HEK293T (cell line): ENCODE data around the gene HOXD10.

Source experiments
- CTCF ChIA-PET: fragments of 350-600 bp; formaldehyde crosslinking; extraction: SDS; loops from one replicate; lab custom pipeline; 2021; ENCODE audit warnings: antibody characterized with exemption, inconsistent platforms; lab: Yijun Ruan, JAX
- POLR2A ChIA-PET: fragments of 350-600 bp; formaldehyde crosslinking; extraction: SDS; loops from one replicate; lab custom pipeline; 2020; ENCODE audit warnings: antibody characterized with exemption, inconsistent platforms; lab: Yijun Ruan, JAX
- DNase-seq: peaks from one replicate; pipeline ENCODE4 v3.0.0; 2012; ENCODE audit warnings: mixed read lengths; ENCODE audit errors: extremely low spot score
- ARNT ChIP-seq: fragments of 450-650 bp; IDR thresholded peaks from 2 replicates; pipeline ENCODE4 v1.6.1; 2017; ENCODE audit warnings: mild to moderate bottlenecking
- BHLHE40 ChIP-seq: fragments of 450-650 bp; IDR thresholded peaks from 2 replicates; pipeline ENCODE4 v1.6.1; 2016; ENCODE audit warnings: mild to moderate bottlenecking, moderate library complexity, borderline replicate concordance
- CTBP1 ChIP-seq: fragments of 450-650 bp; IDR thresholded peaks from 2 replicates; pipeline ENCODE4 v1.6.1; 2016; ENCODE audit warnings: borderline replicate concordance
- ELF4 ChIP-seq: fragments of 450-650 bp; IDR thresholded peaks from 2 replicates; pipeline ENCODE4 v1.6.1; 2017; ENCODE audit warnings: antibody characterized with exemption
- FOXA1 ChIP-seq: fragments of 450-650 bp; IDR thresholded peaks from 2 replicates; pipeline ENCODE4 v1.6.1; 2016; ENCODE audit warnings: mild to moderate bottlenecking
- FOXK2 ChIP-seq: fragments of 450-650 bp; IDR thresholded peaks from 2 replicates; pipeline ENCODE4 v1.6.1; 2016; ENCODE audit warnings: mild to moderate bottlenecking
- FOXM1 ChIP-seq: fragments of 450-650 bp; IDR thresholded peaks from 2 replicates; pipeline ENCODE4 v1.6.1; 2017; ENCODE audit warnings: mild to moderate bottlenecking, borderline replicate concordance
- HDGF ChIP-seq: fragments of 450-650 bp; IDR thresholded peaks from 2 replicates; pipeline ENCODE4 v1.6.1; 2017; ENCODE audit warnings: antibody characterized with exemption, borderline replicate concordance
- L3MBTL2 ChIP-seq: fragments of 450-650 bp; conservative IDR thresholded peaks from 2 replicates; pipeline ENCODE4 v1.6.1; 2016; ENCODE audit warnings: mild to moderate bottlenecking
- LEF1 ChIP-seq: fragments of 450-650 bp; IDR thresholded peaks from 2 replicates; pipeline ENCODE4 v1.6.1; 2017; ENCODE audit warnings: mild to moderate bottlenecking, borderline replicate concordance
- NFRKB ChIP-seq: fragments of 450-650 bp; IDR thresholded peaks from 2 replicates; pipeline ENCODE4 v1.6.1; 2016; ENCODE audit warnings: mild to moderate bottlenecking, moderate library complexity
- SP1 ChIP-seq: fragments of 450-650 bp; IDR thresholded peaks from 2 replicates; pipeline ENCODE4 v1.6.1; 2017
- SUZ12 ChIP-seq: fragments of 450-650 bp; IDR thresholded peaks from 2 replicates; pipeline ENCODE4 v1.6.1; 2016; ENCODE audit warnings: mild to moderate bottlenecking
- TARDBP ChIP-seq: fragments of 450-650 bp; IDR thresholded peaks from 2 replicates; pipeline ENCODE4 v1.6.1; 2016
- ZNF384 ChIP-seq: fragments of 450-650 bp; IDR thresholded peaks from 2 replicates; pipeline ENCODE4 v1.6.1; 2016
- TF ChIP-seq, protein P1 (sequence below): fragments of 450-650 bp; IDR thresholded peaks from 2 replicates; pipeline ENCODE4 v1.6.1; 2016

The HOXD10 gene

DNA sequence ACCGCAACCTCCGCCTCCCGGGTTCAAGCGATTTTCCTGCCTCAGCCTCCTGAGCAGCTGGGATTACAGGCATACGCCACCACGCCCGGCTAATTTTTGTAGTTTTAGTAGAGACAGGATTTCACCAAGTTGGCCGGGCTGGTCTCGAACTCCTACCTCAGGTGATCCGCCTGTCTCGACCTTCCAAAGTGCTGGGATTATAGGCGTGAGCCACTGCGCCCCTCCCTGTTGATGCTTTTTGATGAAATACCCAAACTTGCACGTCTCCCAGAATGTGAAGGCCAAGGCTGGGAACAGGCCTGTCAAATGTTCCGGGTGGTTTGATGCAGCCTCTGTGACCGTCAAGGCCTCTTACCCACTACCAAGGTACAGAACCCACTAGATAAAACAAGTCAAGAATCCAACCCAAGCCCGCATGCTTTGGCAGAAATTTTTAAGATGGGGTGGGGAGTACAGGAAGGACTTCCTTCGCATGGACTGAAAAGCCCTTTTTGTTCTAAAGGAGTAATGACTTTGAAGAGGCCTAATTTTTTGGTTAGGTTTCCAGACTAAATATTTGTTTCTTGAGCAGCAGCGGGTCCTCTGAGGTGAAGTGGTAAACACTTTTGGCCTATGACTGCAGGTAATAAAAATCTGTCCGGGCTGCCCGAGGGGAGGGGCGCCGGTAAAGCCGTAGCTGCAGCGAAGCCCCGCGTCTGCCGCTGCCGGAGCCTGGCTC lies 29.1 kb upstream of the HOXD10 start:
- DNase-seq = no peak
- ChIA-PET CTCF (interaction anchor here (0.6 kb wide), 1 partner anchor 10 kb away, joined by 4 read pairs; no protein-coding TSS in a partner anchor), POLR2A (interaction anchor here (0.7 kb wide), 1 partner anchor 17 kb away, joined by 4 read pairs; no protein-coding TSS in a partner anchor)
- TF ChIP-seq FOXK2 (no peak), ELF4 (no peak), CTBP1 (no peak), HDGF (no peak), SUZ12 (no peak), NFRKB (no peak), FOXM1 (no peak), LEF1 (no peak), ARNT (no peak), FOXA1 (no peak), ZNF384 (no peak), SP1 (no peak)
- TF ChIP-seq, protein P1, sequence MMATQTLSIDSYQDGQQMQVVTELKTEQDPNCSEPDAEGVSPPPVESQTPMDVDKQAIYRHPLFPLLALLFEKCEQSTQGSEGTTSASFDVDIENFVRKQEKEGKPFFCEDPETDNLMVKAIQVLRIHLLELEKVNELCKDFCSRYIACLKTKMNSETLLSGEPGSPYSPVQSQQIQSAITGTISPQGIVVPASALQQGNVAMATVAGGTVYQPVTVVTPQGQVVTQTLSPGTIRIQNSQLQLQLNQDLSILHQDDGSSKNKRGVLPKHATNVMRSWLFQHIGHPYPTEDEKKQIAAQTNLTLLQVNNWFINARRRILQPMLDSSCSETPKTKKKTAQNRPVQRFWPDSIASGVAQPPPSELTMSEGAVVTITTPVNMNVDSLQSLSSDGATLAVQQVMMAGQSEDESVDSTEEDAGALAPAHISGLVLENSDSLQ = no peak

DNA sequence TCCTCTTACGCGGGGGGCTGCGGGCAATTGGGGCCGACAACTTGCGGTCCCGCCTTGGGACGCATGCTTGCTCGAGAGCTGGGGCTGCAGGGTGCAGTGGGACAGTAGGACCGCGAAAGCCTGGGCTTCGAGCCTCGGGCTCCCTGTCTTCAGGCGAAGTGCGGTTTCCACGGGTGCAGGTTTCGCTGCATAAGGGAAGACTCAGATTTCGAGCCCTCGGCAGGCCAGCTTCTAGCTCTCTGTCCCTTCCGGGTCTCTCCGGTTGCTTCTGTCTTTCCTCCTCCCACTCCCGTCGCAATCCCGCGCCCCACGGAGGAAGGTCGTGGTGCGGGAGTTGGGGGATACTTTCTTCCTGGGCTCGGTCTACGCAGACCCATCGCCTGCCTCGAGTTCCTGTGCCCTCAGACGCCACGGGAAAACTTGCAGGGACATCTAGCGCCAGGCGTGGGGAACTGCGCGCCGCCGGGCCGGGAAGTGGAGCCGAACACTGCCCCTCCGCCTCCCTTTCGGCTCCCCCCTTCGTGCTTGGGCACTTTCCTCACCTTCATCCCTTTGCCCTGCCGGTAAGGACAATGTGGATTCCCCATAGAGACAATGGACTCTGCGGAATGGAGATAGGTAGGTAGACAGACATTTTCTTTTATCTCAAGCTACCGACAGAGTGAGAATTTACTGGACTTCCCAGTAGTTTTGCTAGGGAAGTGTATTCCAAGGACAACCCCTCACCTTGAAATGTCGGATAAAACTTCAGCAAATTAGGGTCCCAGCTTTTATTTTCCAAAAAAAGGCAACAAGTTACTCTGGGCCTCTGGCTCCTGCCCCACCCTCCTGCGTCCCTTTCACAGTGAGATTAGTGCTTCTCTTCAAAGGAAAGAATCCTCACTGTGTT lies 28.3 kb upstream of the HOXD10 start:
- TF ChIP-seq L3MBTL2 (peak; percentile 42; the same call in 1 of the 2 replicates), BHLHE40 (no peak), TARDBP (0 out of 2 replicates have a peak, but pooled peaks have one; percentile 38)
- ChIA-PET POLR2A (interaction anchor here (0.7 to 1.8 kb wide), 2 partner anchors 16 to 18 kb away, joined by 4 to 5 read pairs; no protein-coding TSS in a partner anchor), CTCF (interaction anchor here (0.6 to 0.7 kb wide), 2 partner anchors 9 kb away, joined by 3 to 4 read pairs; no protein-coding TSS in a partner anchor)
- DNase-seq = no peak

DNA sequence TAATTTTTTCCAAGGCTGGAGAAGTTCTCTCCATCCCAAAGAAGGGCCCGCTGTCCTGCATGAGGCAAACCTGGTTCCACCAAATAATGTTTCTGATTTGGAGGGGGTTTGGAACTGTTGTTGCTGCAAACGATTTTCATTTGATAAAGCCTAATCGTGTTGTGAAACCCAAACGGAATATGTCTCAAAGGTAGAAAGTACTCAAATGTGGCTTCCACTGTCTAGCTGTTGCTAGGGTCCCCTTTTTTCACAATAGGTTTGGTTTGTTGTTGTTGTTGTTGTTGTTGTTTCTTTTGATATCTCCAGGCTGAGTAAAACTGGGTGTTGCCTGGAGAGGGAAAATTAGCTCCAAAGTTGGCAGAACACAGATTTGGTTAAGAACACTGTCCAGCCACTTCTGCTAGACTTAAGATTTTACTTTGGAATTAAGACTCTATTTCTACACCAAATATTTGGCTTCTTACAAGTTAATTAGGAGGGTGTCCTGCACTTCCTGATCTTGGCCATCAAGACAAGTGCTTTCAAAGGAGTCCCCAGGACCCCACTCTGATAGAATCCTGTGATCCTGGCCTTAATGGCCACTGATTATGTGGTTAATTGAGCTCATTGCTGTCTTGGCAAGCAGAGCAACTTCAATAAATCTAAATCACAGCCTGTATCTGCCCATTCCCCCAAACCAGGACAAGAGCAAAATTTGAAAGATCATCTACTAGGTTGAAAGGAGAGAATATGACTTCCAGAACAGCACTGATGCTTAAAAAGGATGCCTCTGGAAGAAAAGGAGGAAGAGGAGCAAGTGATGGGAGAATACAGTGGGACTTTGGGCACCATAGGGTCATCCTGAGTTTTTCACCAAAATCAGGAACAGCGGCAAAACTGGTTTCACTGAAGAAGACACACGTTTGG lies 27.4 kb upstream of the HOXD10 start:
- no peak for DNase-seq
- no peak for TF ChIP-seq FOXK2
- no peak for TF ChIP-seq SUZ12
- no peak for TF ChIP-seq TARDBP
- no peak for TF ChIP-seq FOXA1
- no peak for TF ChIP-seq ZNF384
- TF ChIP-seq ARNT = no peak
- no peak for TF ChIP-seq HDGF
- TF ChIP-seq FOXM1 = no peak
- no peak for TF ChIP-seq SP1
- TF ChIP-seq BHLHE40 = no peak
- TF ChIP-seq LEF1 = no peak
- TF ChIP-seq, protein P1 = no peak
- no peak for TF ChIP-seq CTBP1
- POLR2A ChIA-PET = interaction anchor here (1.8 kb wide), 1 partner anchor 17 kb away, joined by 5 read pairs; no protein-coding TSS in a partner anchor
- CTCF ChIA-PET = interaction anchor here (0.7 kb wide), 1 partner anchor 8 kb away, joined by 3 read pairs; no protein-coding TSS in a partner anchor

DNA sequence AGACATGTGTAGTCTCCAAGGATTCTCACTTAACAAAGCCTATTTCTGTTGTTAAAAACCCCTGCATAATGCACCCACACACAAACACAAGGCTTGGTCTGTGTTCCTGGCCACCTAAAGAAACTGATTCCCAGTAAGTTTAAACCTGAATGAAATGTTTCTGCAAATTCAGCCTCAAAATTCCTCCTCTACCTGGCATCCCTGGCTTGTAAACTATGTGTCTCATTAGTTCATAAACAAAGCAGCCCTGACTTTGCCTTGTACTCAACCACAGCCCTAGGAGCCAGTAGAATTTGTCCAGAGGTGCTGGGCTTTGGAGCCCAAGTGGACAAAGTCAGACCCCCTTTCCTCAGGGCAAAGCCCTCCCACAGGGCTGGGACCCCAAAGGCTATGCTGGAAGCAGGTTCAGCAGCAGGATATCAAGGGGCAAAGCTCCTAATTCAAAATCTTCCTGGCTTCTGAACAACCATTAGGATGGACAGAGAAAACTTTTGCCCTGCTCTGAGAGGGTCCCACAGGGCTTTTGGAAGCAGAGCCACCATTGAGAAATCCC lies 26.7 kb upstream of the HOXD10 start:
- TF ChIP-seq NFRKB (no peak), TARDBP (no peak), L3MBTL2 (no peak), SUZ12 (no peak), ARNT (no peak), HDGF (no peak), ELF4 (no peak), FOXM1 (no peak), SP1 (no peak), LEF1 (no peak)
- TF ChIP-seq, protein P1 = no peak
- POLR2A ChIA-PET = interaction anchor here (1.8 kb wide), 1 partner anchor 16 kb away, joined by 5 read pairs; no protein-coding TSS in a partner anchor
- no peak for DNase-seq
- CTCF ChIA-PET = no interaction called here

DNA sequence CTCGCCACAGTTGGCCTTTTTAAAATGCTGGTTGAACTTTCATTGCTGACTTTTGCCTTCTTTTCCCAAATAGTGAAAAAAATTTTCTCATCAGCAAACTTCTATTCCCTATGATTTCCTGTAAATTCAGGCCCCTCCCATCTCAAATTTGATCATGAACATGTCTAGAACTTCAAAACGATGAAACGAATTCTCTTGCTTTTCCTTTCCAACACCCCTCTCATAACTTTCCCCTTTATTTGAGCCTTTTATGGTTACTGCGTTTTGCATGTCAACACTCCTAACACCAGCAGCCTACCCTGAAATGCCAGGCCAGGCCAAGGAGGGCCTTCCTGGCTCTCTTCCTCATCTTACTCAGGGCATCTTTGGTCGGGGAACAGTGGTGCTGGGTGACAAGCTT lies 25.7 kb upstream of the HOXD10 start:
- ChIA-PET POLR2A (no interaction called here), CTCF (no interaction called here)
- TF ChIP-seq ELF4 (no peak), CTBP1 (no peak), LEF1 (no peak), L3MBTL2 (no peak), NFRKB (no peak), ZNF384 (no peak), FOXK2 (no peak), HDGF (no peak)
- TF ChIP-seq, protein P1 = no peak
- no peak for DNase-seq
